ENCODE results near the gene TRAPPC14. TPM values are rescaled to one million over a fixed set of nuclear protein-coding genes. Genes with fewer than 3 reads are reported as not detected.
"Not testable (repeated sequence)": the region's sequence is repeated elsewhere in the genome, so short reads cannot be mapped to it uniquely, and the experiment has no call there.

Gene TRAPPC14
- polyA plus RNA-seq, 4 donors: 18.6 to 27.7 (median 23.6) TPM

GRCh38 chr7:100155553-100156317 lies 2.8 kb downstream of the TRAPPC14 start:
- DNase-seq (ENCODE audit: low read depth in 4 of 4, low spot score in 2 of 4): no peak

DNA sequence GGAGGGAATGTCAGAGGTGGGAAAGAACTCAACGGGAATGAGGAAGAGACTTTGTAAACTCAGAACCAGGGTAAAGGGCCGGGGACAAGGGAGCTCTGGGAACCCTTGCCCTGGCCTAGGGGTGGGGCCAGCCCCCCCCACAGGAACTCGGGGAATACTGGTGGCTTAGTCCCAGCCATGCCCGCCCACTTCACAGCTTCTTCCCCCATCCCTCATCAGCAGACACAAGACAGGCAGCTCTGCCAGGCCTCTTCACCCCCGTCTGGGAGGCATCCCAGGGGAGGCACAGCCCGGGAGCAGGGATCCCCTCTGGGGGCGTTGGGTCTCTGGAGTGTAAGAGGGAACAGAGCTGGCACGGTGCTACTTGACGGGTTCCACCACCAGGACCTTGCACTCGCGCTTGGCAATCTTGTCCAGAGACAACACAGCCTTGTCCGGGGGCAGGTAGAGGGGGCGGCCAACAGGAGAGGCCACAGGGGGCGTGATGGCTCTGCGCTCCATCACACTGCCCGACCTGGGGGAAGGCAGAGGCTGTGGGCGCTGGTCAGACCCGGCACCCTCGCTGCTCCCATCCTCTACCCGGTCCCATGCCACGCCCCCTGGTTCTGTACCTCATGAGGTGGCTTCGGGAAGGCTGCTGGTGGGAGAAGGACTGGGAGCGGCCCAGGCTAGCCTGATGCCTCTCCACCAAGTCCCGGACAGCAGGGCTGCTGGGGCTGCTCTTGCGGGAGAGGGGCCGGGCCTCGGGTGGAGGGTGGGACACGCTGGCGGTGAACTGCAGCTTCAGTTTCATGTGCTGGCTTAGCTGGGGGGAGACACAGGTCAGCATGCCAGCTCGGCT lies 3.7 kb downstream of the TRAPPC14 start:
- no peak for DNase-seq (ENCODE audit: low read depth in 4 of 4, low spot score in 2 of 4)

GRCh38 chr7:100153708-100154535 lies 4.6 kb downstream of the TRAPPC14 start:
- no peak for DNase-seq (ENCODE audit: low read depth in 4 of 4, low spot score in 2 of 4)

DNA sequence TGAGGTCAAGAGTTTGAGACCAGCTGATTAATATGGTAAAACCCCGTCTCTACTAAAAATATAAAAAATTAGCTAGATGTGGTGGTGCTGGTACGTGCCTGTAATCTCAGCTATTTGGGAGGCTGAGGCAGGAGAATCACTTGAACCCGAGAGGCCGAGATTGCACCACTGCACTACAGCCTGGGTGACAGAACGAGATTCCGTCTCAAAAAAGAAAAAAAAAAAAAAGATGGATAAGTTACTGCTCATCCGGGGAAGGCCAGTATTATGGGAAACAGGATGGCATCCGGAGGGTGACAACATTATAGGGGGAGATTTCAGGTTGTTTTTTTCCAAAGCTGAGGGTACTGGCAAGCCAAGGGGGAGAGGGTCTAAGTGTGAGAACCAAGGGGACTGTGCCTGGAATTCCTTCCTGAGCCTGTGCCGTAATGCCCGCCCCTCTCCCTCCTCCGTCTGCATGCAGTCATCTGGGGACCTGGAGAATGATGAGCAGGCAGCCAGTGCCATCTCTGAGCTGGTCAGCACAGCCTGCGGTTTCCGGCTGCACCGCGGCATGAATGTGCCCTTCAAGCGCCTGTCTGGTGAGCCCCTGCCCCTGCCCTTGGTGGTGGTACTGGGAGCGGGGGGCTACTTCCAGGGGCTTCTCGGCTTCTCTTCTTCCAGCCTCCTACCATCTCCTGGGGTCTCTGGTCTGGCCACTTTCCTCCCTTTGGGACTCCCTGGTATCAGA lies 5.4 kb downstream of the TRAPPC14 start:
- DNase-seq (ENCODE audit: low read depth in 4 of 4, low spot score in 2 of 4): no peak

GRCh38 chr7:100152404-100152803 lies 6.1 kb downstream of the TRAPPC14 start:
- DNase-seq (ENCODE audit: low read depth in 4 of 4, low spot score in 2 of 4): no peak

- peak; percentile 83 to 99 (median 92) for DNase-seq (ENCODE audit: low read depth in 4 of 4, low spot score in 2 of 4)
Measured at GRCh38 chr7:100148559-100149328, 9.8 kb downstream of the TRAPPC14 start, which contains the start of gene LAMTOR4. Gene LAMTOR4, plus strand, starts transcription at chr7:100148918. Its CDS starts 55 bp downstream, at chr7:100148973.

DNA sequence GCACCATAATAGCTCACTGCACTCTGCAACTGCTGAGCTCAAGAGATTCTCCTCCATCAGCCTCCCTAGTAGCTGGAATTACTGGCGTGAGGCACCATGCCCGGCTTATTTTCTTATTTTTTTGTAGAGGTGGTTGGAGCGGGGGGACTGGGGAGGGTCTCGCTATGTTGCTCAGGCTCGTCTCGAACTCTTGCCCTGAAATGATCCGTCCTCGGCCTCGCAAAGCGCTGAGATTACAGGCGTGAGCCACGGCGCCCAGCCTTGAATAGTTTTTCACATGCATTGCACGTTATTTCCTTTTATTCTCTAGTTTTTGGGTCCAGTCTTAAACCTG lies 10.3 kb downstream of the TRAPPC14 start:
- no peak for DNase-seq (ENCODE audit: low read depth in 4 of 4, low spot score in 2 of 4)

DNA sequence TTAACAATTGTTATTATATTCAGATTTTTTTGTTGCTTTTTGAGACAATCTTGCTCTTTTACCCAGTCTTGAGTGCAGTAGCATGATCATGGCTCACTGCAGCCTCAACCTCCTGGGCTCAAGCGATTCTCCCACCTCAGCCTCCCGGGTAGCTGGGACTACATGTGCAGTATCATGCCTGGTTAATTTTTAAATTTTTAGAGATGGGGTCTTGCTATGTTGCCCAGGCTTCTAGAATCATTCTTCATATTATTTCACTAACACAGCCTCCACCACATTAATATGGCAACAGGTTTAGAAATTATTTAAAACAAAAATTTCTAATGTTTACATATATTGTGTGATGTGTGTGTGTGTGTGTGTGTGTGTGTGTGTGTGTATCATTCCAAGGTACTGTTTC lies 11.2 kb downstream of the TRAPPC14 start:
- DNase-seq (ENCODE audit: low read depth in 4 of 4, low spot score in 2 of 4): no peak

- not testable (repeated sequence) for DNase-seq (ENCODE audit: low read depth in 4 of 4, low spot score in 2 of 4)
Measured at GRCh38 chr7:100146350-100146749, 12.2 kb downstream of the TRAPPC14 start.

DNA sequence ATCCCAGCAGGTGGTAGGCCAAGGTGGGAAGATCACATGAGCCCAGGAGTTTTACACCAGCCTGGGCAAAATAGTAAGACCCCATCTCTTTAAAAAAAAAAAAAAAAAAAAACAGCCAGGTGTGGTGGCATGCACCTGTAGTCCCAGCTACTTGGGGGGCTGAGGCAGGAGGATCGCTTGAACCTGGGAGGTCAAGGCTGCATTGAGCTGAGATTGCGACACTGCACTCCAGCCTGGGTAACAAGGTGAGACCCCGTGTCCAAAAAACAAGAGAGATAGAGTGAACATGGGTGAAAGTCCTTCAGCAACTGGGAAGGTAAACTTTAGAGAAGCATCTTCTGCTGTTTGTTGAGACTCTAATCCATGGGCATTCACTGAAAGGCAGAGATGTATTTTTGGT lies 16.1 kb downstream of the TRAPPC14 start:
- no peak for DNase-seq (ENCODE audit: low read depth in 4 of 4, low spot score in 2 of 4)

- no peak for DNase-seq (ENCODE audit: low read depth in 4 of 4, low spot score in 2 of 4)
Measured at GRCh38 chr7:100141555-100141949, 17.0 kb downstream of the TRAPPC14 start.

- DNase-seq (ENCODE audit: low read depth in 4 of 4, low spot score in 2 of 4): no peak
Measured at GRCh38 chr7:100137851-100138760, 20.4 kb downstream of the TRAPPC14 start.

GRCh38 chr7:100132697-100133151 lies 25.8 kb downstream of the TRAPPC14 start:
- no peak for DNase-seq (ENCODE audit: low read depth in 4 of 4, low spot score in 2 of 4)

DNA sequence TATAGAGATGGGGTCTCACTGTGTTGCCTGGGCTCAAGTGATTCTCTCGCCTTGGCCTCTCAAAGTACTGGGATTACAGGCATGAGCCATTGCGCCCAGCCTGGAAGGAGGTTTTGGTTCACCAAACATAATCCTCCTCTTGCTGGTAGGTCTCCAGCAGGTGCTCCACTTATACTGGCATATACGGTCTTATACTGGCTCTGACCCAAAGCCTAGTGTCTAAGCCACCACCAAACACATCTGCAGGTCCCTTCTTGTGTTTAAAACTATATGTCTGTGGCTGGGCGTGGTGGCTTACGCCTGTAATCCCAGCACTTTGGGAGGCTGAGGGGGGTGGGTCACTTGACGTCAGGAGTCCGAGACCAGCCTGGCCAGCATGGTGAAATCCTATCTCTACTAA lies 26.4 kb downstream of the TRAPPC14 start:
- no peak for DNase-seq (ENCODE audit: low read depth in 4 of 4, low spot score in 2 of 4)

GRCh38 chr7:100130608-100131453 lies 27.7 kb downstream of the TRAPPC14 start:
- DNase-seq (ENCODE audit: low read depth in 4 of 4, low spot score in 2 of 4): peak in 1 of 4 donors; percentile 71

DNA sequence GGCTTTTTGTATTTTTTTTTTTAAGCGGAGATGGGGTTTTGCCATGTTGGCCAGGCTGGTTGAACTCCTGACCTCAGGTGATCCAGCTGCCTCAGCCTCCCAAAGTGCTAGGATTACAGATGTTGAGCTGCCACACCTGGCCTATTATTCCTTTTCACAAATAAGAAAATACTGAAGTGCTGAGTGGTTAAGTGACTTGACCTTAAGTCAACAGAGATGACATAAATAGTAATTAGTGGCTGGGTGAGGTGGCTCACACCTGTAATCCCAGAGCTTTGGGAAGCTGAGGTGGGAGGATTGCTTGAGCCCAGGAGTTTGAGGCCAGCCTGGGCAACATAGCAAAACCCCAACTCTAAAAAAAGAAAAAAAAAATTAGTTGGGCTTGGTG lies 28.3 kb downstream of the TRAPPC14 start:
- not testable (repeated sequence) for DNase-seq (ENCODE audit: low read depth in 4 of 4, low spot score in 2 of 4)

- DNase-seq (ENCODE audit: low read depth in 4 of 4, low spot score in 2 of 4): no peak
Measured at GRCh38 chr7:100128637-100128963, 29.9 kb downstream of the TRAPPC14 start.

All from left renal cortex interstitium (tissue), 4 donors.